Measurements from ENCODE around the gene MUCL3.

The MUCL3 gene

GRCh38 chr6:30895343-30895742 lies 45.4 kb upstream of the MUCL3 start:
- TF ChIP-seq CTCF (IDR thresholded peaks at IDR 0.05) = no peak

- TF ChIP-seq CTCF (IDR thresholded peaks at IDR 0.05) = no peak
These were observed 44.2 kb upstream of the MUCL3 start for GRCh38 chr6:30896541-30896940.

GRCh38 chr6:30897882-30898281 lies 42.9 kb upstream of the MUCL3 start:
- no peak for TF ChIP-seq CTCF (IDR thresholded peaks at IDR 0.05)

GRCh38 chr6:30898750-30899360 lies 41.9 kb upstream of the MUCL3 start:
- TF ChIP-seq CTCF (IDR thresholded peaks at IDR 0.05) = no peak

GRCh38 chr6:30900863-30901417 lies 39.8 kb upstream of the MUCL3 start:
- no peak for TF ChIP-seq CTCF (IDR thresholded peaks at IDR 0.05)

GRCh38 chr6:30901436-30901835 lies 39.3 kb upstream of the MUCL3 start:
- TF ChIP-seq CTCF (IDR thresholded peaks at IDR 0.05) = no peak

GRCh38 chr6:30902709-30903108 lies 38.1 kb upstream of the MUCL3 start:
- TF ChIP-seq CTCF (IDR thresholded peaks at IDR 0.05) = no peak

- no peak for TF ChIP-seq CTCF (IDR thresholded peaks at IDR 0.05)
These were observed 37.5 kb upstream of the MUCL3 start for GRCh38 chr6:30903236-30903635.

All from LNCAP (cell line).